ENCODE measurements around the gene COL4A2. TPM values are rescaled to one million over a fixed set of nuclear protein-coding genes. Genes with fewer than 3 reads are reported as not detected.

The COL4A2 gene
- total RNA-seq, 3 donors from 2014 or later, result 0.63 to 1.2 (median 1.1) TPM

DNA sequence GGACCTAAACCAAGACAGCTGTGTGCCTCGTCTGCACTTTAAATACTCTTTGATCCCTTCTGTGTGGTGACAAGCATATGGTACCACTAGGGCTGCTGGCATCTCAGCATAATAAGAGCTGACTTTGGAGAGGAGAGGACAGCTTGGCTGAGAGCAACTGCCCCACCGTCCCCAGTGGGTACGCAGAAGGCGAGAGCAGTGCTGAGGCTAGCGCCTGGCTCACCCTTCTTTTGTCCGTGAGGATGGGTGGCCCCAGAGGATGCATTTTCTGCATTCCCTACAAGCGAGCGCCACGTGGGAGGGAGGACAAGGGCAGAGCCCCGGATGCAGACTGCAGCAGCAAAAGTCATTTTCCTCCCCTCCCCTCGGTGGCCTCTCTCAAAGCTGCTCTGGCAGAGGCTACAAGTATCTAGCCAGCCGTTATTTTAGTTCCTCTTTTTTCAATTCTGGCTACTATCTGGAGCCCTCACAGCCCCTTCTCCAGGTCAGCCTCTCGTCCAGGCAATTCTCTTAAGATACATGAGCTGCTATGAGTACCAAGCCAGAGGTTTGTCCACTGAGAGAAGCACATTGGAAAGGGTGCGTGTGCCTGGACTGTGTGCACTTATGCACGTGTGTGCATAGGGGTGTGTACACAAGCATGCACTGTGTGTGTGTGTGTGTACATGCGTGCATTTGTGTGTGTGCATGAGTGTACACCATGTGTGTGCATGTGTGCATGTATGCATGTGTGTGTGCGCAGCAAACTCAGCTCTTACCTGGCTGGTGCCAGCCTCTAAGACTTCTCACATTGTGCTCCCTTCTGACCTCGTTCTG is 203.1 kb downstream of the COL4A2 start:
- DNase-seq, result no peak
- no peaks in the 10 kb centered on the region for H3K4me1 Mint-ChIP-seq (ENCODE audit: low read depth)
- no peaks in the 10 kb centered on the region for H3K9me3 Mint-ChIP-seq
- H3K36me3 Mint-ChIP-seq (ENCODE audit: insufficient read depth), result no peaks in the 10 kb centered on the region
- no peak overlapping the region for H3K4me3 Mint-ChIP-seq
- H3K27me3 Mint-ChIP-seq (ENCODE audit: low read depth), result peaks cover 4% of the 10 kb centered on the region
- peak in 1 of 2 donors; percentile 18 for ATAC-seq

DNA sequence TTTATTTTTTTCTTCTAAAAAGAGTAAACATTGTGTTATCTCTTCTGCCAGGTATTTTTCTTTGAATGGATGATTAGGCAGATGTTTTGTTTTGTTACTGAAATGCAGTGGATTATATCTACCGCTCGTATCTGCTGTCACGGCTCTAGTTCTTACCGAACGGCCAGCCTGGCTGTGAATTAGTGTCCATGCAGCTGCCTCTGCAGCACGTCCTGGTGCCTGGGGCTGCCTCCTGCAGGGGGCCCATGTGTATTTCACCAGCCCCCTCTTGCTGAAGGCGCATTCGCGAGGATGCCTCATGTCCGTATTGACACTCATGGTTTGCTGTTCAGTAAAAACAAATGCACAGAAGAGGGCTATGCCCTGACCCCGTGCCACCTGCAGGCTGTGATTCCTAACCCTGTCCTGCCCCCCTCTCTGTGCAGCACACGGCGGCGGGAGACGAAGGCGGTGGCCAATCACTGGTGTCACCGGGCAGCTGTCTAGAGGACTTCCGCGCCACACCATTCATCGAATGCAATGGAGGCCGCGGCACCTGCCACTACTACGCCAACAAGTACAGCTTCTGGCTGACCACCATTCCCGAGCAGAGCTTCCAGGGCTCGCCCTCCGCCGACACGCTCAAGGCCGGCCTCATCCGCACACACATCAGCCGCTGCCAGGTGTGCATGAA is 204.6 kb downstream of the COL4A2 start:
- no peak for DNase-seq
- Mint-ChIP-seq H3K27me3 (ENCODE audit: low read depth) (peaks cover 7% of the 10 kb centered on the region), H3K4me1 (ENCODE audit: low read depth) (no peaks in the 10 kb centered on the region), H3K36me3 (ENCODE audit: insufficient read depth) (no peaks in the 10 kb centered on the region), H3K4me3 (no peak overlapping the region), H3K9me3 (no peaks in the 10 kb centered on the region)
- no peak for ATAC-seq

DNA sequence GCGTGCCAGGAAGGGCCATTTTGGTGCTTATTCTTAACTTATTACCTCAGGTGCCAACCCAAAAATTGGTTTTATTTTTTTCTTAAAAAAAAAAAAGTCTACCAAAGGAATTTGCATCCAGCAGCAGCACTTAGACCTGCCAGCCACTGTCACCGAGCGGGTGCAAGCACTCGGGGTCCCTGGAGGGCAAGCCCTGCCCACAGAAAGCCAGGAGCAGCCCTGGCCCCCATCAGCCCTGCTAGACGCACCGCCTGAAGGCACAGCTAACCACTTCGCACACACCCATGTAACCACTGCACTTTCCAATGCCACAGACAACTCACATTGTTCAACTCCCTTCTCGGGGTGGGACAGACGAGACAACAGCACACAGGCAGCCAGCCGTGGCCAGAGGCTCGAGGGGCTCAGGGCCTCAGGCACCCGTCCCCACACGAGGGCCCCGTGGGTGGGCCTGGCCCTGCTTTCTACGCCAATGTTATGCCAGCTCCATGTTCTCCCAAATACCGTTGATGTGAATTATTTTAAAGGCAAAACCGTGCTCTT is 205.2 kb downstream of the COL4A2 start:
- Mint-ChIP-seq H3K36me3 (ENCODE audit: insufficient read depth) (no peaks in the 10 kb centered on the region), H3K4me1 (ENCODE audit: low read depth) (no peaks in the 10 kb centered on the region), H3K9me3 (no peaks in the 10 kb centered on the region), H3K4me3 (no peak overlapping the region), H3K27me3 (ENCODE audit: low read depth) (peaks cover 7% of the 10 kb centered on the region)
- ATAC-seq (no peak), DNase-seq (no peak)

DNA sequence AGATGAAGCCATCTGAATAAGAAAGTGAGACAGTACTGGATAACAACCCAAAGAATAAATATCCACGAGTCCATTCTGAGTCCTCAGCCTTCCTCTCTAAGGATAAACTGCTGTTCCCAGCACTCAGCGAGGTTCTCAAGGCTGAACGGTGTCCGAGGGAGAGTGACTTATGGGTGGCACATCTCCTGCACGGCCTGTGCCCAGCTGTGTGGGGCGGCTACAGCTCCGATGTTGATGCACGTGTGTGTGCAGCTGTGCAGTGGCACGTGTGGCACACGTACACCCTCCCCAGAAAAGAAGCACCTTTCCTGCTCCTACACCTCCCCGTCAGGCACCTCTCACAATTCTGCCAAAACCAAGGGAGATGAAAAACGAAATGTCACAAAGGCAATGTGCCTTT is 209.4 kb downstream of the COL4A2 start:
- no peak overlapping the region for H3K4me3 Mint-ChIP-seq
- peaks cover 10% of the 10 kb centered on the region for H3K27me3 Mint-ChIP-seq (ENCODE audit: low read depth)
- H3K4me1 Mint-ChIP-seq (ENCODE audit: low read depth), result no peaks in the 10 kb centered on the region
- DNase-seq (no peak), ATAC-seq (no peak)
- no peaks in the 10 kb centered on the region for H3K36me3 Mint-ChIP-seq (ENCODE audit: insufficient read depth)
- H3K9me3 Mint-ChIP-seq, result no peaks in the 10 kb centered on the region

DNA sequence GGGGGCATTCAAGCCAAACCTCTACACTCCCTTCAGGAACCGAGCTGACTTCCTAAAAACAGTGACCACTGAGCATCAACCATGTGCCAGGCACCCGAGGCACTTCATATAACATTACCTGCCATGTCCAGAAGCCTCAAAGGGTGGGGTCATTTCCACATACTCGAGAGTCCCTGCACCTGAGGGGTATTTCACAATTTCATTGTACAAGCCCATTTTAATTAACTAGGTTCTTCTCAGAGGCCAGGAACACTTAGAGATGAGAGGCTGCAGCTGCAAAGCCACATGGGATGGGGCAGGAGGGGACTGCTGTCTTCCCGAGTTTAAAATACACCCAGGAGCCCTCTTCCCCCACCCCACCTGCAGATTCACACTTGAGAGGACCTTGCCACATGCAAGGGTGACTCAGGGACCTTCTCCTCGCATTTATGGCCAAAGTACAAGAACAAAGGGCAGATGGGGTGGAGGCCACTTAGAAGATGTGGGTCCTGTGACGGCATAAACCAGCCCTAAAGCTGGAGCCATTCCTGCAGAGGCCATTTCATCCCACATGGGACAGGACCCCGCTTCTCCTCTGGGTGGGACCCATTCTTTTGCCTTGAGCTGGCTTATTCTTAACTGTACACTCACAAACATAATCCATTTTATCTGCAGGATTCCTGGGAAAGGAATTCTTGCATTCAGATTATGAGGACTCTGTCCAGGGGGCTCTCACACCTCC is 210.6 kb downstream of the COL4A2 start:
- Mint-ChIP-seq H3K27me3 (ENCODE audit: low read depth) (peaks cover 10% of the 10 kb centered on the region), H3K4me3 (no peak overlapping the region), H3K4me1 (ENCODE audit: low read depth) (no peaks in the 10 kb centered on the region), H3K36me3 (ENCODE audit: insufficient read depth) (no peaks in the 10 kb centered on the region), H3K9me3 (no peaks in the 10 kb centered on the region)
- DNase-seq, result no peak
- ATAC-seq, result no peak

DNA sequence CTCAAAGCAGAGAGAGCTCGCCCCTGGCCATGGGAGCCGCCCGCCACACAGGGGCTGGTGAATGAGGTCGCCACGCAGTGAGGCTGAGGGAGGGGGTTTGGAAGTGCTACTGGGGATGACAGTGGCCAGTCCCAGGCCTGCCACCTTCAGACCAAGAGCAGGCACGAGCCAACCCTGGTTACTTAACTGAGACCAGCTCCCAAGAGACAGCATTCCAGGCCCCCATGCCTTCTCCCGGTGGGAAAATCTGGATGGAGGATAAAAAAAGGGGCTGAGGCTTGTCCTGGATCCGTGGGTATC is 211.1 kb downstream of the COL4A2 start:
- Mint-ChIP-seq H3K4me1 (ENCODE audit: low read depth) (no peaks in the 10 kb centered on the region), H3K27me3 (ENCODE audit: low read depth) (peaks cover 10% of the 10 kb centered on the region), H3K4me3 (no peak overlapping the region), H3K36me3 (ENCODE audit: insufficient read depth) (no peaks in the 10 kb centered on the region), H3K9me3 (no peaks in the 10 kb centered on the region)
- DNase-seq (no peak), ATAC-seq (no peak)

DNA sequence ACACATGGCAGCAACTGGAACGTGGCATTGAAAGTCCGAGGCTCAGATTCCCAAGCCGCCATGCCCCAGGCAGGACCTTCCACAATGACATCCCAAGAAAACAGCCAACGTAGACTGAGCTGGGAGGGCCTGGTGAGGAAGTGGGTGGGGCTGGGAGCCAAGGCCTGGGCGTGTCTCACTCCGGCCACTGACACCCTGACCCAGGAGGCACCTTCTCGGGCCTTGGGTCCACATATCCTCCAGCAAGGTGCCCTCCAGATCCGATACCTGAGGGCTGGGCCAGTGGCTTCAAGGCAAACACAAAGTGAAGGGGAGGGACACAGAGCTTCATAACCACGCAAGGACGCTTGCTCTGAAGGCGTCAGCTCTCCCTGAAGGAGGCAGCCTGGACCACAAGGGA is 211.5 kb downstream of the COL4A2 start:
- DNase-seq, result no peak
- Mint-ChIP-seq H3K4me1 (ENCODE audit: low read depth) (no peaks in the 10 kb centered on the region), H3K4me3 (no peak overlapping the region), H3K27me3 (ENCODE audit: low read depth) (peaks cover 10% of the 10 kb centered on the region), H3K9me3 (no peaks in the 10 kb centered on the region), H3K36me3 (ENCODE audit: insufficient read depth) (no peaks in the 10 kb centered on the region)
- no peak for ATAC-seq

DNA sequence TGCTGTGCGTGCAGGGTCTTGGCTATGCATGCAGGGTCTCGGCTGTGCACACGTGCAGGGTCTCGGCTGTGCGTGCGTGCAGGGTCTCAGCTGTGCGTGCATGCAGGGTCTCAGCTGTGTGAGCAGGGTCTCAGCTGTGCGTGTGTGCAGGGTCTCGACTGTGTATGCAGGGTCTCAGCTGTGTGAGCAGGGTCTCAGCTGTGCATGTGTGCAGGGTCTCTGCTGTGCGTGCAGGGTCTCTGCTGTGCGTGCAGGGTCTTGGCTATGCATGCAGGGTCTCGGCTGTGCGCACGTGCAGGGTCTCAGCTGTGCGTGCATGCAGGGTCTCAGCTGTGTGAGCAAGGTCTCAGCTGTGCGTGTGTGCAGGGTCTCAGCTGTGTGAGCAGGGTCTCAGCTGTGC is 212.0 kb downstream of the COL4A2 start:
- H3K36me3 Mint-ChIP-seq (ENCODE audit: insufficient read depth), result no peaks in the 10 kb centered on the region
- no peaks in the 10 kb centered on the region for H3K9me3 Mint-ChIP-seq
- H3K4me3 Mint-ChIP-seq, result no peak overlapping the region
- DNase-seq (no peak), ATAC-seq (no peak)
- peaks cover 10% of the 10 kb centered on the region for H3K27me3 Mint-ChIP-seq (ENCODE audit: low read depth)
- peaks cover under 1% of the 10 kb centered on the region for H3K4me1 Mint-ChIP-seq (ENCODE audit: low read depth)

DNA sequence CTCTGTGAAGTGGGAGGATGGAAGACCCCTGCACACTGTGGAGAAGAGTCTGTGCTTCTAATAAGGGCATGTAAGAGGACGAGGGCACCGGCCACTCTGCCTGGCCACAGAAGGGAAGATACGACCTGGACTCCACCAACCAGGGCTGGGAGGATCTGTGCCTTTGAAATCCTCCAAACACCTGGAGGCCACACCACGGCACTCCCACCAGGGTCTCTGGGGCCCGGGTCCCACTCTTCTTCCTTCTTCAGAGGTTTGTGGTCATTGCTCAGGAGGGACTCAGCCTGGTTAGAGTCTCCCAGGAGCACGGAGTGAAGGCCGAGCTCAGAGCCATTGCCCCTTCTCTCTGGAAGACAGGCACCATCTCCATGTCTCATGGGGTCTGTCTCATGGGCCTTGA is 212.4 kb downstream of the COL4A2 start:
- Mint-ChIP-seq H3K9me3 (no peaks in the 10 kb centered on the region), H3K4me1 (ENCODE audit: low read depth) (peaks cover 5% of the 10 kb centered on the region), H3K4me3 (no peak overlapping the region), H3K27me3 (ENCODE audit: low read depth) (peaks cover 10% of the 10 kb centered on the region), H3K36me3 (ENCODE audit: insufficient read depth) (no peaks in the 10 kb centered on the region)
- DNase-seq (no peak), ATAC-seq (no peak)

DNA sequence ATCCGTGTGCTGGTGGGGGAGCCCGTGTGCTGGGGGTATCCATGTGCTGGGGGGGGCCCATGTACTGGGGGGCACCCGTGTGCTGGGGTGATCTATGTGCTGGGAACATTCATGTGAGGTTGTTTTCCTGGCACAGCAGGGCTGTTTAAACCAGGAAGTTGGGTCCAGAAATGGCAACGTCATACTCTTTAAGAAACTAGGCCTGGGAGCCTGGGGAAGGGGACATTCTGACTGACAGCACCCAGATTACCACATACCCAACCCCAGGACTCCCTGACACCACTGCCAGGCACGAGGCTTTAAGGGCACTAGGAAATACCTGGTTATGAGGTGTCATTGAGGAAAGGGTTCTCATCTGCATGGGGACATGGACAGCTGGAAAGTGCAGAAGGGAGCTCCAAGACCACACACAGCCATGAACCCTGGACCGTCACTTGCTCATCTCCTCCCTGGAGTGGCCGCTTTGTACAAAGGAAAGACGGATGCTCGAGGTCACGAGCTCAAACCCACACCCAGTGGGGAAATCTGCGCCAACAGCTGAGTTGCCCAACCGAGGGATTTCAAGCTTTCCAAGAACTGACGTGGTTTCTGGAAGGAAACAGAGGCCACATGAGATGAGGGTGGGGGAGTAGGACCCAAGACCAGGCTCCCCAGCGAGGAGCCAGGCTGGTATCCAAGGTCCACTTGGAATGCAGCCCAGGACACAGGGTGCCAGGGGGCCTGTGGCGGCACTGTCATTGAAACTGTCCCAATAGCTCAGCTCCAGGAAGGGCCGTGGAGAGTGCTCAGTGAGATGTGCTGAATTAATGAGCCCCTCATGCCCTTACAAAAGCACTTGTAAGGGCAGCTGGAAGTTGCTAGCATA is 213.6 kb downstream of the COL4A2 start:
- Mint-ChIP-seq H3K4me1 (ENCODE audit: low read depth) (peaks cover 17% of the 10 kb centered on the region), H3K36me3 (ENCODE audit: insufficient read depth) (no peaks in the 10 kb centered on the region), H3K27me3 (ENCODE audit: low read depth) (peaks cover 5% of the 10 kb centered on the region), H3K4me3 (no peak overlapping the region), H3K9me3 (no peaks in the 10 kb centered on the region)
- ATAC-seq (no peak), DNase-seq (no peak)

DNA sequence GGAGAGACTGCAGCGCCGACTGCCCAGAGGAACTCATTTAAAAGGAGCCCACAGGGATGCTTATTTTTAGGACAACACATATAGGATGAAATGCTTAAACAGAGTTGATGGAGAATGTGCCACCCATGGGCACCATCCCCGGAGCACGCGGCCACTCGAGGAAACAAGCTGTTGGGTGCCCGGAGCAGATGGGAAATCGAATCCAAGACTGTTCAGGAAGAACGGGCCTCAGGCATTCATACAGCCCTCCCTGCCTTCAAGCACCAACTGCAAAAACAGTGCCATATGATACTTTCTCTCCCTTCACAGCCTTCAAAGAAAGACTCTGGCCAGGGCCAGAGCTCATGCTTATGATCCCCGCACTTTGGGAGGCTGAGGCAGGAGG is 214.2 kb downstream of the COL4A2 start:
- H3K4me1 Mint-ChIP-seq (ENCODE audit: low read depth), result peaks cover 23% of the 10 kb centered on the region
- no peaks in the 10 kb centered on the region for H3K9me3 Mint-ChIP-seq
- DNase-seq, result no peak
- no peak for ATAC-seq
- no peaks in the 10 kb centered on the region for H3K36me3 Mint-ChIP-seq (ENCODE audit: insufficient read depth)
- H3K4me3 Mint-ChIP-seq, result no peak overlapping the region
- peaks cover 2% of the 10 kb centered on the region for H3K27me3 Mint-ChIP-seq (ENCODE audit: low read depth)

DNA sequence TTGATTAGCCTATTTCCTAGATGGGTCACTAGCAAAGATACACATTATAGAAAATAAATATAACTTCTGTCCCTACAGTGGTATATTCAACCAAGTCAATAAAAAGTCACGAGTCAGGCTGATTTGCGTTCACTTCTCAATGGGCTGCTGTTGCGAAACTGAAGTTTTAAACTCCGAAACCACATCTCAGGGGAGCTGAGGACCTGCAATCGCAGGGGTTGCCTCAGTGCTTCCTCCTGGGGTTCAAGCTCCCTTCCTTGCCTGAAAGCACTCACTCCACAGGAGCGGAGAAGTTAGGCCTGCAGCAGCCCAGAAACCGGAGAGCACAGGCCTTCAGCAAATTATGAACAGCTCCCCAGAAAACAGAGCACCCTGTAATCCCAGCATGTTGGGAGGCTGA is 214.9 kb downstream of the COL4A2 start:
- Mint-ChIP-seq H3K4me3 (no peak overlapping the region), H3K27me3 (ENCODE audit: low read depth) (peaks cover 2% of the 10 kb centered on the region)

DNA sequence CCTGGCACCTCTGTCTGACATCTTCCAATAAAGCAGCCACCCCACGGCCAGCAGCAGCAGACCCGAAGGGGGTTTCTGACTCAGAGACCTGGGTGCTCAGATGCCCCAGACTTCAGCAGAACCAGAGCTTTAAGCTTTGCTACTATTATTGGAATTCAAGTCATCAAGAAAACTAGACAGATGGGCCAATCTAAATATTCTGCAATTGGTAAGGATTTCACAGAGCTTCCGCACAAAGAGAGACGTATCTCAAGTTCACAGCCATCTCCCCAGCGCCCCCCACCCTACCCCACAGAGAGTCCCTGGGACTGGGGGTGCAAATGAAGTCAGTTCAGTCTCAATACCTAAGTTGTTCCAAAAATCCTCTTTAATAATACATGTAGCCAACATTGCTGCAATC is 215.6 kb downstream of the COL4A2 start:
- Mint-ChIP-seq H3K36me3 (ENCODE audit: insufficient read depth) (no peaks in the 10 kb centered on the region), H3K4me1 (ENCODE audit: low read depth) (peaks cover 27% of the 10 kb centered on the region), H3K4me3 (no peak overlapping the region), H3K27me3 (ENCODE audit: low read depth) (peaks cover 2% of the 10 kb centered on the region), H3K9me3 (no peaks in the 10 kb centered on the region)
- ATAC-seq (no peak), DNase-seq (no peak)

More for the DNA sequence above, 214.9 kb downstream of the COL4A2 start:
- Mint-ChIP-seq H3K36me3 (ENCODE audit: insufficient read depth) (no peaks in the 10 kb centered on the region), H3K9me3 (no peaks in the 10 kb centered on the region), H3K4me1 (ENCODE audit: low read depth) (peaks cover 27% of the 10 kb centered on the region)
- DNase-seq (no peak), ATAC-seq (no peak)

DNA sequence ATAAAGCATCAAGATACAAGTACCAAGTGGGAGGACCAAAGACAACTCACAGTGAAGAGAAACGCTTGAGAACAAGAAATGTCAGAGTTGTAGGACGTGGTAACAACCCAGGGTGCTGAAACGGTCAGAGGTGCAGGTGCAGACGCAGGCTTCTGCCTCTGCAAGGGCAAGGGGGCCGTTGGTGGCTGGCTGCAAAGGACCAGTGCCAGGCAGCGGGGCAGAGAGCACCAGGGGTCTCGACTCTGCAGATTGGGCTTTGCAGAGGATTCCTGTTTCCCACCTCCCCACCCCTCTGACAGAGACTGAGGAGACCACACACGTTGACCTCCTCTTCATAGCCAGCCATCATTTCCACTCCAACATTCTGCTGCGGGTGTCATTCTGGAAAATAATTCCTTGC is 216.1 kb downstream of the COL4A2 start:
- Mint-ChIP-seq H3K27me3 (ENCODE audit: low read depth) (peaks cover 2% of the 10 kb centered on the region), H3K4me3 (no peak overlapping the region), H3K36me3 (ENCODE audit: insufficient read depth) (no peaks in the 10 kb centered on the region), H3K4me1 (ENCODE audit: low read depth) (peaks cover 27% of the 10 kb centered on the region), H3K9me3 (no peaks in the 10 kb centered on the region)
- ATAC-seq, result no peak
- DNase-seq, result no peak

Measured in activated T-cell treated with anti-CD3 and anti-CD28 coated beads, Interleukin-2, amount 50 U/mL, for 4 hours (primary cell).